HepG2 (cell line): ENCODE data around the gene PHIP. TPM values are rescaled to one million over a fixed set of nuclear protein-coding genes. Genes with fewer than 3 reads are reported as not detected.

ENCODE experiments used
- ATAC-seq: fragments of 200-7000 bp; cut with Tn5 transposase; 3 replicates; pipeline ENCODE4 v1.9.1; 2020; ENCODE audit warnings: mild to moderate bottlenecking, moderate library complexity
- BruUV-seq: library from RNA; stranded (reverse); fragments of 400-500 nt; replicated peaks from 2 replicates; lab custom pipeline; 2021; lab: Mats Ljungman, UMichigan
- CTCF ChIA-PET: fragments of 300-600 bp; formaldehyde crosslinking; extraction: SDS; loops from one replicate; lab custom pipeline; 2021; ENCODE audit warnings: low total read pairs, inconsistent platforms, low intra/inter-chr PET ratio; lab: Yijun Ruan, JAX
- POLR2A ChIA-PET: fragments of 350-600 bp; sonication (Branson Sonifier 250); formaldehyde crosslinking; loops from one replicate; lab custom pipeline; 2020; ENCODE audit warnings: antibody characterized with exemption, inconsistent platforms; lab: Yijun Ruan, JAX
- DNase-seq: peaks from one replicate; pipeline ENCODE4 v3.0.0-alpha.2; 2015; ENCODE audit warnings: low spot score
- FAIRE-seq: peaks from 3 replicates; lab custom pipeline; 2011; peaks lifted over from hg19 to GRCh38; lab: Jason Lieb, UNC
- H2AFZ ChIP-seq: one replicate; pipeline ENCODE4 v1.6.1; 2011; ENCODE audit warnings: low read length, inconsistent platforms
- H3K27ac ChIP-seq: fragments of 300-600 bp; 3 replicates; pipeline ENCODE4 v1.8.0; 2011; ENCODE audit warnings: mixed run types, mild to moderate bottlenecking, mixed read lengths, low read length, inconsistent platforms; ENCODE audit not compliant: insufficient read depth; ENCODE audit errors: extremely low read length
- H3K27me3 ChIP-seq, 2 experiments: fragments of 200-600 bp in 1 of 2; 2 replicates in 1 of 2; 3 replicates in 1 of 2; pipeline versions ENCODE4 v1.6.0 to v1.8.0; 2011; ENCODE audit warnings: low read length in 2 of 2, mild to moderate bottlenecking in 2 of 2, moderate library complexity in 2 of 2, inconsistent platforms in 1 of 2; ENCODE audit not compliant: insufficient read depth in 2 of 2, control insufficient read depth in 1 of 2
- H3K36me3 ChIP-seq, 2 experiments: fragments of 200-600 bp in 1 of 2; replicated peaks in 1 of 2; 2 replicates in 1 of 2; 3 replicates in 1 of 2; pipeline versions ENCODE4 v1.5.1 to v1.8.0; 2011; ENCODE audit warnings: low read length in 2 of 2, inconsistent platforms in 1 of 2; ENCODE audit not compliant: insufficient read depth in 2 of 2, control insufficient read depth in 1 of 2
- H3K4me1 ChIP-seq: 2 replicates; pipeline ENCODE4 v1.5.1; 2012; ENCODE audit warnings: low read length, inconsistent platforms; ENCODE audit not compliant: insufficient read depth
- H3K4me2 ChIP-seq: 2 replicates; pipeline ENCODE4 v1.6.0; 2011; ENCODE audit warnings: low read depth, low read length, inconsistent platforms
- H3K4me3 ChIP-seq, 3 experiments: fragments of 200-600 bp in 1 of 3; sonication (generic), shearing (Covaris generic) in 1 of 3; replicated peaks in 1 of 3; 2 replicates each; pipeline ENCODE4 v1.5.1; 2011 to 2016; ENCODE audit warnings: low read length in 3 of 3, inconsistent platforms in 2 of 3, low read depth in 2 of 3, mild to moderate bottlenecking in 2 of 3, control low read depth in 1 of 3, mixed read lengths in 1 of 3; ENCODE audit not compliant: insufficient read depth in 1 of 3
- H3K79me2 ChIP-seq: one replicate; pipeline ENCODE4 v1.6.1; 2011; ENCODE audit warnings: low read length, inconsistent platforms; ENCODE audit not compliant: insufficient read depth
- H3K9ac ChIP-seq: 2 replicates; pipeline ENCODE4 v1.6.0; 2011; ENCODE audit warnings: mild to moderate bottlenecking, low read depth, low read length, inconsistent platforms; ENCODE audit not compliant: insufficient read depth
- H3K9me3 ChIP-seq: 2 replicates; pipeline ENCODE4 v1.5.1; 2012; ENCODE audit warnings: mild to moderate bottlenecking, low read length
- H4K20me1 ChIP-seq: 2 replicates; pipeline ENCODE4 v1.6.0; 2011; ENCODE audit warnings: inconsistent platforms, mild to moderate bottlenecking, low read length, moderate library complexity; ENCODE audit not compliant: insufficient read depth
- CHD4 ChIP-seq: fragments of 200-600 bp; sonication (generic); IDR thresholded peaks from 2 replicates; pipeline ENCODE4 v1.7.0; 2017; ENCODE audit warnings: mild to moderate bottlenecking, low read length, borderline replicate concordance
- FOXC1 ChIP-seq: sonication (generic); formaldehyde crosslinking; IDR thresholded peaks from 2 replicates; pipeline ENCODE4 v1.8.0; 2022; ENCODE audit warnings: mild to moderate bottlenecking, missing genetic modification reagents, borderline replicate concordance
- TBX2 ChIP-seq: sonication (generic); formaldehyde crosslinking; IDR thresholded peaks from 2 replicates; pipeline ENCODE4 v1.5.0; 2020; ENCODE audit warnings: missing genetic modification reagents, mild to moderate bottlenecking, borderline replicate concordance
- ZC3H13 ChIP-seq: sonication (generic); formaldehyde crosslinking; IDR thresholded peaks from 2 replicates; pipeline ENCODE4 v1.8.1; 2023; ENCODE audit warnings: mild to moderate bottlenecking, missing genetic modification reagents, moderate library complexity
- ZNF563 ChIP-seq: sonication (generic); formaldehyde crosslinking; IDR thresholded peaks from 2 replicates; pipeline ENCODE4 v1.8.0; 2022; ENCODE audit warnings: mild to moderate bottlenecking, moderate library complexity, missing genetic modification reagents
- ZNF776 ChIP-seq: sonication (generic); formaldehyde crosslinking; IDR thresholded peaks from 2 replicates; pipeline ENCODE4 v1.4.0; 2020; ENCODE audit warnings: mild to moderate bottlenecking, missing genetic modification reagents
- WGBS: methylation state at CpG from one replicate; pipeline ENCODE4 v1.1.6; 2017; ENCODE audit warnings: low lambda C conversion rate; 5-methylcytosine and 5-hydroxymethylcytosine counted together
- in situ Hi-C: cut with HindIII; loops from 2 replicates; pipeline ENCODE4 v1.10.0; 2017; ENCODE audit warnings: low pct_unique_long_range_greater_than_20kb; ENCODE audit not compliant: extremely low pct_ligation_motif_present
- intact Hi-C: fragments of 100-400 bp; cut with micrococcal nuclease; formaldehyde crosslinking; loops from one replicate; pipeline ENCODE4 v1.10.0; 2022; ENCODE audit not compliant: unreplicated experiment
- polyA plus RNA-seq, 8 experiments: library from polyadenylated mRNA; depleted of rRNA in 3 of 8; stranded (reverse) in 7 of 8; unstranded in 1 of 8; fragments of >200 nt; fragmentation: Illumina TruSeq in 4 of 8; extraction: Trizol in 4 of 8; gene quantifications; 2 replicates each; pipeline versions ENCODE4 v1.2.1 to v1.2.3, GENCODE V29; 2011 to 2016; ENCODE audit warnings: low read depth in 4 of 8, missing spikeins in 1 of 8, mixed read lengths in 1 of 8; ENCODE audit not compliant: insufficient read depth in 1 of 8
- total RNA-seq, 5 experiments: library from RNA; depleted of rRNA; stranded (reverse); fragments of >200 nt; fragmentation: Illumina TruSeq; extraction: Trizol; gene quantifications; 2 replicates each; pipeline ENCODE4 v1.2.3, GENCODE V29; 2016; ENCODE audit warnings: low read depth in 1 of 5
- TF ChIP-seq, protein P1 (sequence below): sonication (generic); formaldehyde crosslinking; IDR thresholded peaks from 2 replicates; pipeline ENCODE4 v1.4.0; 2020; ENCODE audit warnings: mild to moderate bottlenecking, missing genetic modification reagents
- TF ChIP-seq, protein P2 (sequence below): sonication (generic); formaldehyde crosslinking; IDR thresholded peaks from 2 replicates; pipeline ENCODE4 v1.4.0; 2020; ENCODE audit warnings: missing genetic modification reagents, mild to moderate bottlenecking, borderline replicate concordance
- TF ChIP-seq, protein P3 (sequence below): sonication (generic); formaldehyde crosslinking; IDR thresholded peaks from 2 replicates; pipeline ENCODE4 v1.4.0; 2020; ENCODE audit warnings: missing genetic modification reagents

PHIP gene
- total and polyA plus RNA-seq, 2 of the 13 experiments (the other 11 are each of a cell fraction or from before 2014, with no cell fraction given), result 6.5 to 23.5 TPM

DNA sequence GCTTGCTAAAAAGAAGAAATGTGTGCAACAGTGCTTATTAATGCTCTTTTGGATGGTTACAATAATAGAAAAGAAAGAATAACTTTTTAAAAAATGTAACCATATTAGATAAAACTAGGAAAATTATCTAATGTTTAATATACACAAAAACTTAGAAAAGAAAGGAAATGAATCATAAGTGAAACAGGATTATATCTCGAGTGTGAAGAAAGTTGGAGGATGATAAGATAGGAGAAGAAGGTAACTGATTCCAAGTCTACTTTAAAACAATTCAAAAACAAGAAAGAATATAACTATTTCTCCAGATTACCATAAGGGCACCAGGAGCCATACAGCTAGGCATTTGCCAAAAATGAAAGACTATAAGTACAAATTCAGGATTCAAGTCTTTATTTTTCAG lies 73.0 kb downstream of the PHIP start:
- DNase-seq, result no peak
- ATAC-seq, result no peak
- Histone ChIP-seq H3K36me3 (peaks cover 7 to 39% of the 10 kb centered on the region in 2 experiments), H3K79me2 (no peaks in the 10 kb centered on the region), H2AFZ (no peak overlapping the region), H3K4me3 (no peak overlapping the region), H4K20me1 (no peaks in the 10 kb centered on the region; the same call in 1 of the 2 replicates), H3K9me3 (no peaks in the 10 kb centered on the region), H3K9ac (no peak overlapping the region), H3K27ac (no peak overlapping the region), H3K4me2 (no peak overlapping the region), H3K4me1 (no peaks in the 10 kb centered on the region), H3K27me3 (no peaks in the 10 kb centered on the region)
- 93% methylated on average over 1 of the region's 1 CpG for WGBS
- no peak for FAIRE-seq
- in situ Hi-C loops (no loop called here), intact Hi-C loops (no loop called here)
- CTCF ChIA-PET, result no interaction called here
- no TSS peak for BruUV-seq
- POLR2A ChIA-PET, result no interaction called here
- TF ChIP-seq FOXC1 (CRISPR knock-in tag) (no peak), TBX2 (CRISPR knock-in tag) (no peak), ZNF563 (CRISPR knock-in tag) (no peak), ZC3H13 (CRISPR knock-in tag) (no peak), CHD4 (no peak), ZNF776 (CRISPR knock-in tag) (no peak)
- TF ChIP-seq, protein P1, sequence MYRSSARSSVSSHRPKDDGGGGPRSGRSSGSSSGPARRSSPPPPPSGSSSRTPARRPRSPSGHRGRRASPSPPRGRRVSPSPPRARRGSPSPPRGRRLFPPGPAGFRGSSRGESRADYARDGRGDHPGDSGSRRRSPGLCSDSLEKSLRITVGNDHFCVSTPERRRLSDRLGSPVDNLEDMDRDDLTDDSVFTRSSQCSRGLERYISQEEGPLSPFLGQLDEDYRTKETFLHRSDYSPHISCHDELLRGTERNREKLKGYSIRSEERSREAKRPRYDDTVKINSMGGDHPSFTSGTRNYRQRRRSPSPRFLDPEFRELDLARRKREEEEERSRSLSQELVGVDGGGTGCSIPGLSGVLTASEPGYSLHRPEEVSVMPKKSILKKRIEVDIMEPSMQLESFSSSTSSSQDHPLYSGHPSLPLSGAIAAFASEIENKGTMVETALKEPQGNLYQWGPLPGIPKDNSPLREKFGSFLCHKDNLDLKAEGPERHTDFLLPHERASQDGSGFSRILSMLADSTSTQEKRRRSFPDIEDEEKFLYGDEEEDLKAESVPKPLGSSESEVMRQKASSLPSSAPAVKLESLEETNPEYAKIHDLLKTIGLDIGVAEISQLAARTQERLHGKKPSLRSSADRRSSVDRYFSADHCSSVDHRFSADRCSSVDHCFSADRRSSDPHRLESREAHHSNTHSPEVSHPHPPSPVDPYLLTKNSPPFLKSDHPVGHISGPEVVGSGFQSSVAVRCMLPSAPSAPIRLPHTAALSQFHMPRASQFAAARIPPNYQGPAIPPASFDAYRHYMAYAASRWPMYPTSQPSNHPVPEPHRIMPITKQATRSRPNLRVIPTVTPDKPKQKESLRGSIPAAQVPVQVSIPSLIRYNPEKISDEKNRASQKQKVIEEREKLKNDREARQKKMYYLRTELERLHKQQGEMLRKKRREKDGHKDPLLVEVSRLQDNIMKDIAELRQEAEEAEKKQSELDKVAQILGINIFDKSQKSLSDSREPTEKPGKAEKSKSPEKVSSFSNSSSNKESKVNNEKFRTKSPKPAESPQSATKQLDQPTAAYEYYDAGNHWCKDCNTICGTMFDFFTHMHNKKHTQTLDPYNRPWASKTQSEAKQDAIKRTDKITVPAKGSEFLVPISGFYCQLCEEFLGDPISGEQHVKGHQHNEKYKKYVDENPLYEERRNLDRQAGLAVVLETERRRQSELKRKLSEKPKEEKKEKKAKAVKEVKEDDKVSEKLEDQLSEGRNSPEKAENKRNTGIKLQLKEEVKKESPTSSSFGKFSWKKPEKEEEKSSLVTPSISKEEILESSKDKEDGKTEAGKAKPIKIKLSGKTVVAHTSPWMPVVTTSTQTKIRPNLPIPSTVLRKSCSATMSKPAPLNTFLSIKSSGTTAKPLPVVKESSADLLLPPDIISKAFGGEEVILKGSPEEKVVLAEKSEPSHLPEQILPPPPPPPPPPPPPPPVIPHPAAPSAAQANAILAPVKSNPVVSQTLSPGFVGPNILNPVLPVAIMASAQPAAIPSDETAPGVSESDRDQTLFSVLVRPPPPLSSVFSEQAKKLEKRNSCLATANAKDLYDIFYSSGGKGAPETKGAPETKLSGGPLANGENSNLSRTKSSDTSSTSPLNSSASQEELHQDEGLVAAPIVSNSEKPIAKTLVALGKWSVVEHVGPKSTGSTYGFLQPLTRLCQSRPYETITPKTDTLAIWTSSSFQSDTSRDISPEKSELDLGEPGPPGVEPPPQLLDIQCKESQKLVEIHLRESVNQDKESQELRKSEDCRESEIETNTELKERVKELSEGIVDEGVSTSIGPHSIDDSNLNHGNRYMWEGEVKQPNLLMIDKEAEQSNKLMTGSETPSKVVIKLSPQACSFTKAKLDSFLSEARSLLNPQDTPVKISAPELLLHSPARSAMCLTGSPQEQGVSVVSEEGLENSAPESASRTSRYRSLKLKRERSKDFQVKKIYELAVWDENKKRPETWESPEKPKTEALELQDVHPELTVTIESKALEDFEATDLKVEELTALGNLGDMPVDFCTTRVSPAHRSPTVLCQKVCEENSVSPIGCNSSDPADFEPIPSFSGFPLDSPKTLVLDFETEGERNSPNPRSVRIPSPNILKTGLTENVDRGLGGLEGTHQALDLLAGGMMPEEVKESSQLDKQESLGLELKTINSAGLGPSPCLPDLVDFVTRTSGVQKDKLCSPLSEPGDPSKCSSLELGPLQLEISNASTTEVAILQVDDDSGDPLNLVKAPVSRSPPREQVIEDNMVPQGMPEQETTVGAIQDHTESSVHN, result no peak
- TF ChIP-seq, protein P2, sequence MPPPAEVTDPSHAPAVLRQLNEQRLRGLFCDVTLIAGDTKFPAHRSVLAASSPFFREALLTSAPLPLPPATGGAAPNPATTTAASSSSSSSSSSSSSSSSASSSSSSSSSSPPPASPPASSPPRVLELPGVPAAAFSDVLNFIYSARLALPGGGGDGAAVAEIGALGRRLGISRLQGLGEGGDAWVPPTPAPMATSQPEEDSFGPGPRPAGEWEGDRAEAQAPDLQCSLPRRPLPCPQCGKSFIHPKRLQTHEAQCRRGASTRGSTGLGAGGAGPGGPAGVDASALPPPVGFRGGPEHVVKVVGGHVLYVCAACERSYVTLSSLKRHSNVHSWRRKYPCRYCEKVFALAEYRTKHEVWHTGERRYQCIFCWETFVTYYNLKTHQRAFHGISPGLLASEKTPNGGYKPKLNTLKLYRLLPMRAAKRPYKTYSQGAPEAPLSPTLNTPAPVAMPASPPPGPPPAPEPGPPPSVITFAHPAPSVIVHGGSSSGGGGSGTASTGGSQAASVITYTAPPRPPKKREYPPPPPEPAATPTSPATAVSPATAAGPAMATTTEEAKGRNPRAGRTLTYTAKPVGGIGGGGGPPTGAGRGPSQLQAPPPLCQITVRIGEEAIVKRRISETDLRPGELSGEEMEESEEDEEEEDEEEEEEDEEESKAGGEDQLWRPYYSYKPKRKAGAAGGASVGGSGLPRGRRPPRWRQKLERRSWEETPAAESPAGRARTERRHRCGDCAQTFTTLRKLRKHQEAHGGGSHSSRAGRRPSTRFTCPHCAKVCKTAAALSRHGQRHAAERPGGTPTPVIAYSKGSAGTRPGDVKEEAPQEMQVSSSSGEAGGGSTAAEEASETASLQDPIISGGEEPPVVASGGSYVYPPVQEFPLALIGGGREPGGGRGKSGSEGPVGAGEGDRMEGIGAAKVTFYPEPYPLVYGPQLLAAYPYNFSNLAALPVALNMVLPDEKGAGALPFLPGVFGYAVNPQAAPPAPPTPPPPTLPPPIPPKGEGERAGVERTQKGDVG (CRISPR knock-in tag), result no peak
- TF ChIP-seq, protein P3, sequence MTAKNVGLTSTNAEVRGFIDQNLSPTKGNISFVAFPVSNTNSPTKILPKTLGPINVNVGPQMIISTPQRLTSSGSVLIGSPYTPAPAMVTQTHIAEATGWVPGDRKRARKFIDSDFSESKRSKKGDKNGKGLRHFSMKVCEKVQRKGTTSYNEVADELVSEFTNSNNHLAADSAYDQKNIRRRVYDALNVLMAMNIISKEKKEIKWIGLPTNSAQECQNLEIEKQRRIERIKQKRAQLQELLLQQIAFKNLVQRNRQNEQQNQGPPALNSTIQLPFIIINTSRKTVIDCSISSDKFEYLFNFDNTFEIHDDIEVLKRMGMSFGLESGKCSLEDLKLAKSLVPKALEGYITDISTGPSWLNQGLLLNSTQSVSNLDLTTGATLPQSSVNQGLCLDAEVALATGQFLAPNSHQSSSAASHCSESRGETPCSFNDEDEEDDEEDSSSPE, result no peak
